Measurements from ENCODE around the gene RAB7A.
"Not testable (repeated sequence)": the region's sequence is repeated elsewhere in the genome, so short reads cannot be mapped to it uniquely, and the experiment has no call there.

RAB7A gene

DNA sequence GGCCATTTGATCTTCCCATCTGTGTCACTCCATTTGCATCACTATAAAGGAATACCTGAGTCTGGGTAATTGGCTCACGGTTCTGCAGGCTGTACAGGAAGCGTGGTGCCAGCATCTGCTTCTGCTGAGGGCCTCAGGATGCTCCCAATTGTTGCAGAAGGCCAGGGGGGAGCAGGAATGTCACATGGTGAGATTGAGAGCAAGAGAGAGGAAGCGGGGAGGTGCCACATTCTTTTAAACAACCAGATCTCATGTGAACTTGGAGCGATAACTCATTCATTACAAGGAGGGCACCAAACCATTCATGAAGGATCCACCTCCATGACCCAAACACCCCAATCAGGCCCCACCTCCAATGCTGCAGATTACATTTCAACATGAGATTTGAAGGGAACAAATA is 13.1 kb upstream of the RAB7A start:
- DNase-seq = no peak

DNA sequence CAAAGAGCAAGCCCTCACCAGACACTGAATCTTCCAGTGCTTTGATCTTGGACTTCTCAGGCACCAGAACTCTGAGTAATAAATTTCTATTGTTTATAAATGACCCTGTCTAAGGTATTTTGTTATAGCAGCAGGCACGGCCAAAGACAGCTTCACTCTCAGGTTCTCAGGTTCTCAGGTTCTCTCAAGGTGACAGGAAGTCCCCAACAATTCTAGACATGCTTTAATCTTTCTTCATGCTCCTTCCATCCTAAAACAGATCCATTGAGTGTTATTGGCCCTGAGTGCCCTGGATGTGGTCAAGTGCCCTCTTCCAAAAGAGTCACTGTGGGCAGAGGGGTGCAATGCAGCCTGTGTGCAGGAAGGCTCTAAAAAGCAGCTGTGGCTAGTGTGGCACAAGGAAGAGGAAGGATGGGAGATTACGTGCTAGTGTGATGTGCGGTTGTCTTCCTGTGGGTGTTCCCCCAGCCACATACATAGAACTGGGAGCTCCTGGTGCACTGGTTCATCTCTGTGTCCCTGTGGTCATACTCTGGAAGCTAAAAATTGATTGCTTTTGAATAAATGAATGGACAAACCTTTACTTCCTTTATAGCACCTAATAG is 11.0 kb upstream of the RAB7A start:
- peak; percentile 14 to 85 for DNase-seq

DNA sequence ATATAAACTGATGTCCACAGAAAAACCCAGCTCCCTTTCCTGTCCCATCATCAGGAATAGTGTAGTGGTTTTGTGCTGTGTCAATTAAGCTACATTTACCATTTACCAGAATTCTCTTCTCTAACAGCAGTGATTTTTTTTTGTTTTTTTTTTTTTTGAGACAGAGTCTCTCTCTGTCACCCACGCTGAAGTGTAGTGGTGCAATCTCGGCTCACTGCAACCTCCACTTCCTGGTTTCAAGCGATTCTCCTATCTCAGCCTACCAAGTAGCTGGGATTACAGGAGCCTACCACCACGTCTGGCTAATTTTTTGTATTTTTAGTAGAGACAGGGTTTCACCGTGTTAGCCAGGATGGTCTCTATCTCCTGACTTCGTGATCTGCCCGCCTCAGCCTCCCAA is 7.1 kb upstream of the RAB7A start:
- DNase-seq = not testable (repeated sequence)

DNA sequence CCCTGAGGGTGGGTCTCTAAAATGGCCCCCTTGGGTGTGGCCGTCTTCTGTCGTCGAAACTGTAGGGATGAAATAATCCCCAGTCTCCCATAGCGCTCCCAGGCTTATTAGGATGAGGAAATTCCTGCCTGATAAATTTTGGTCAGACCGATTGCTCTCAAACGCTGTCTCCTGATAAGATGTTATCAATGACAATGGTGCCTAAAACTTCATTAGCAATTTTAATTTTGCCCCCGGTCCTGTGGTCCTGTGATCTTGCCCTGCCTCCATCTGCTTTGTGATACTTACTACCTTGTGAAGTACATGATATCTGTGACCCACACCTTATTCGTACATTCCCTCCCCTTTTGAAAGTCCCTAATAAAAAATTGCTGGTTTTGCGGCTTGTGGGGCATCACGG is 5.1 kb upstream of the RAB7A start:
- DNase-seq = no peak

DNA sequence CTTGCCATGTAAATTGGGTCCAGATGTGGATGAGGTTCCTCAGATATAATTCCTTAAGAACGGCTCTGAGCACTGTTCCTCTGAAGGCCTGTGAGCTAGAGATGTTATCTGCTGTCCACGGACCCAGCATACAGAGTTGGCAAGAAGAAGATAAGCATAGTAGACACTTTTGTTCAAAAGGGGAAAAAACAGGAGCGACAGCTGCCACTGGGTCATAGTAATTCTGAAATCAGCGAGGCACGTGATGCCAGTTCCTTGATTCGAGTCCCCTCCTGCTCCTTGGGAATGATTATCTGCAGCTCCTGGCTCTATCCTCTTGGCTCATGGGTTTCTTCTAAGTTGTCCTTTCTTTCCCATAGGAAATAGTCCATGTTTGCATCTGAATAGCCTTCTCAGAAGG is 2.5 kb upstream of the RAB7A start:
- no peak for DNase-seq

DNA sequence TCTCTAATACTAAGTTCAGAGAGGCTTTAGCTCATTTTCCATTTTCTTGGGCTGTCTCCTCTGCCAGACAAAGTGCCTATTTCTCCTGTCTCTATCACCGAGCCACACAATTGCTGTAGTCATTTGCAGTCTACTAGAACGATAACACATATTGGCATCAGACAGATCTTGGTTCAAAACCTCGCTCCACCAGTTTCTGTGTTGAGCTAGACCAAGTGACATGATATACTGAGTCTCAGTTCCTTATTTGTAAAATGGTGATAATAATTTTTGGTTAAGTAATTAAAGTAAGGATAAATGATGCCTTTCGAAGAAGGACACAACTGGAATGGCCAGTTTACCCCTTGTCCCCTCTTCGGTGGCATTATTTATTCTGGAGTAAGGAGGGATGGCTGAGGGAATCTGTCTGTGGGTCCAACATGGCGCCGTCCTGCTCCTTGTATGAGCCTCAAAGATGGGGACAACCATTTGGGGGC is 398 bp upstream of the RAB7A start:
- DNase-seq = no peak

DNA sequence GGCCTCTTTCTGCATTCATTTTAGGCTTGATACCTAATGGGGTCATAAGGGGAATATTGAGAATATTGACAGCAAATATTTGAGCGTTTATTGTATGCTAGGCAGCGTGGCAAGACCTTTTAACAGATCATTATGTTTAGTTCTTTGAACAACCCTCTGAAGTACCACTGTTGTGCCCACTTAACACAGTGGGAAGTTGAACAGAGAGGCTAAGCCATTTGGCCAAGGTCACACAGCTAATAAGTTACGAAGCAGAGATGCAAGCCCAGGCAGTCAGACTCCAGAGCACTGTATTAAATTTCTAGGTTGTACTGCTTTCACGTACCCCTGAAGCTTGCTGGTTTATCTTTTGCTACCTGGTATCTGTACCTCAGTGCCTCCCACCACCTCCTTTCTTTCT is 1.1 kb downstream of the RAB7A start:
- no peak for DNase-seq

DNA sequence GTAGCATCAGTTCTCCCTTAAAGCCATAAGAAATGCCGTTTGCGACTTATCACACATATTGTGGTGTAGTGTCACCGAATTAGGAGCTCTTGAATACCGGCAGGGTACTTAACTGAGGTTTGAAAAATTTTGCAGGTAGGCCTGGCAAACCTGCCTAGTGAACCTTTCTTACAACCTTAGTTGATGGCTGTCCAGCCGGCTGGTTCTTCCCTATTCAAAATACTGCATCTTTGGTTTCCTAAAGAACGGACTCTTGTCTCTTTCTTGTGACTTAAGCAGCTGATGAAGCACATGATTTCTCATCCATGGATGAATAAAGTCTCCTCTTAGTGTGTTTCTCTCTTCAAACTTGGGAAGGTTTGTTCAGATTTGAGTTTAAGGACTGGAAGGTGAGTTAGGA is 1.5 kb downstream of the RAB7A start:
- DNase-seq = no peak

DNA sequence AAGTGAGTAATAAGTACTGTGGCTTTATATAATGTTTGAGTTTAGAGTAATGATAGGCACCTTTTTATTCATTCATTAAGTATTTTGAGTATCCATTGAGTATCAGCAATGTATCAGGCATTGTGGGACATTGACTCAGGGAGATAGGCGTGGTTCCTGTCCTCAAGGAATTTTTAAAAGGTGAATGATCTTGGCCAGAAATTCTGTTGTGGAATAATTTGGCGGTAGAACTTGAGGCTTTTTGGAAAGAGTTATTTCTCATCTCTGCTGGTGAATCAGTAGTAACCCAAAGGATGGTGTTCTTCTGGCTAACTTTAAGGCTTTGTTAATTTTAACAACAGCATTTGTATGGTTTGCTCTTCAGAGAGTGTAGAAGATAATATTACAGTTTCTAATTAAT is 2.0 kb downstream of the RAB7A start:
- no peak for DNase-seq

DNA sequence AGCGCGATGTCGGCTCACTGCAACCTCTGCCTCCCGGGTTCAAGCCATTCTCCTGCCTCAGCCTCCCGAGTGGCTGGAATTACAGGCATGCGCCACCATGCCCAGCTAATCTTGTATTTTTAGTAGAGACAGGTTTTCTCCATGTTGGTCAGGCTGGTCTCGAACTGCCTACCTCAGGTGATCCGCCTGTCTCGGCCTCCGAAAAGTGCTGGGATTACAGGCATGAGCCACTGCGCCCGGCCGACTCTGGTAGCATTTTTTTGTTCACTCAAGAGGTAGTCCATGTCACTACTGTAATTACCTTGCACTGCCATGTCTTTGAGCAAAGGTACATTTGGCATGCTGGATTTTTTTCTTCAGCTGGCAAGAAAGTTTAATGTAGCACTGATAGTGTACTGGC is 2.5 kb downstream of the RAB7A start:
- not testable (repeated sequence) for DNase-seq

DNA sequence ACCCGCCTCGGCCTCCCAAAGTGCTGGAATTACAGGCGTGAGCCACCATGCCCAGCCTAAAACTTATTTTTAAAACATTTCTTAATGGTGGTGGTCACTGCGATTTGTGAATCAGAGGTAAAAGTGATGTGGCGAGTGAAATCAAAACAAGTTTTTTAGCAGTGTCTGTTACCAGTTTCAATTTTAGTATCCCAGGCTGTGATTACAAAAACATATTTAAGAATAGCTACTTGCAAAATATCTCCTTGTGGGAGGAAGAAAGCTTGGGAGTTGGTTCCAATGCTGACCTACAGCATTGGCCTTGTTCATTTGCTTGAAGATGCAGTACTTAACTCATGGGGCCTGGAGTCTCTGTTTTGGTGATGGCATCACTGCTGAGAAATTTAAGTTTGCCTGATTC is 4.5 kb downstream of the RAB7A start:
- DNase-seq = no peak

DNA sequence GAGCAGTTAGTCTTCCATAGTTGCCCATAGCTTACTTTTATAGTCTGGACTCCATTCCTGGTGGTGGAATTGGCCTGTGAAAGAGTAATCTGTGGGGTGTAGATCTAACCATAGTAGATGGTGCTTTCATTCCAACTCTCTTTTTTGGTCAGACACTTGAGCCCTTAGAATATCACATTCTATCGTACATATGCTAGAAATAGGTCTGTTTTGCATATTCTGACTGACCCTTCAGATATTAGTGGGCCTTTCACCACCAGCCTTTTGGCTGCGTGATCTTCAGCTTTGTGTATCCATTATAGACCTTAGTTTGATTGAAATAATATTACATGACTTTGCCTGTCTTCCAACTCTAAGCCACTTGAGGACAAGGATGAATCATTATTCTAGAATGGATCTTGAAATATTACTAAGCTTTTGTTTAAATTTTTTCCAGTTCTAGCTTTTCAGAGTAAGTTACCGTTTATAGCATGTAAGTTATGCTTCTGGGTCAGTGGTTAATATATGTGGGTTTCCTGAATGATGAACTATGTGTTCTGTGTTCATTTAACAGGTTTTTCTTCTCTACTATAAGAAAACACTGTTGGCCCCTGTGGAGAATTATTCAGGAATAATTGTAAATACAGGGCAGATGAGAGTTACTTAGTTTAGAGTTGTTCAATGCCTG is 8.7 kb downstream of the RAB7A start:
- no peak for DNase-seq

DNA sequence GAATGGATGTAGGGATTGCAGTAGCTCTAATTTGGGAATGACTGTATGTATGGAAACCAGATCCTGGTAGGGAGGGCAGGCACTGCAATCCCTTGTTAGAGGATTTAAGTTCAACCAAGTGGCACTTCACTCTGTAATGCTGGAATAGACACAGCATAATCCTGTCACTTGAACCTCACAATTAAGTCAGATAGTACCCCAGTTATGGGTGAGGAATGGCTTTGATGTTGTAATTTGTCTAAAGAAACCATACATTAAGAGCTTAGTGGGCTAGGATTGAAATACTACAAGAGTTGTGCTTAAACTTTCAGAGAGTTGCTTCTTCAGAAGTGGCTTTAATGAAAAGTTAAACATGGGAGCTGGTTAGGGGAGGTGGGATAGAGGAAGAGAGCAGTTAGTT is 9.3 kb downstream of the RAB7A start:
- DNase-seq = no peak

DNA sequence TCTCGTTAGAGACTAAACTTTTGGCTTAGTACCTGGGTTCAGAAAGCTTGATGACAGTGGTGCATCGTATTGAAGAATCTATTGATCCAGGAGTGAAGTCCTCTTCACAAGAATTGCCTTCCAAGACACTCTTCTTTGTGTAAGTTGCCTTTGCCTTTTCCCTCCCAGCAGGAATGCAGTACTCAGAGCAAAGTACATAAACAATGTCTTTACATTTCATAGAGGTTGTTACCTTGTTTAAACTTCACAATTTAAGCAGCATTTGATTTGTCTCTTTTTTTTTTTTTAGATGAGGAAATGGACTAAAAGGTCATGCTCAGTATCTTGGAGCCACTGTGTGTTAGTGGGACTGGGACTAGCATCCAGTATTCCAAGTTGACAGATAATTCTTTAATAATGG is 9.9 kb downstream of the RAB7A start:
- no peak for DNase-seq

DNA sequence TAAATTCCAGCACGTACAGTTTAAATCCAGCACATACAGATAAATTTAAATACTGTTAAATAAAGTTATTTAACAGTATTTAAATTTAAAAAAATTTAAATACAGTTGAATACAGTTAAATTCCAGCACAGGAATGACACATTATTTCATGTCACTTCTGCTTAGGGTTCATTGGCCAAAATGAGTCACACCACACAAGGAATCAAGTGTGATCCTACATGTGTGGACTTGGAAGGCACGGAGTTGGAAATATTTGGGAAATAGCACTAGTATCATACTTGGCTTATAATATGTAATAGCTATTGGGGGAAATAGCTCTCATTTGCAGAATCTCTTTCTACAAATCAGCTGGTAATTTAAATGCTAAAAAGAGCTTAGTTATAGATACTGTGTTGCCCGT is 10.6 kb downstream of the RAB7A start:
- DNase-seq = no peak

DNA sequence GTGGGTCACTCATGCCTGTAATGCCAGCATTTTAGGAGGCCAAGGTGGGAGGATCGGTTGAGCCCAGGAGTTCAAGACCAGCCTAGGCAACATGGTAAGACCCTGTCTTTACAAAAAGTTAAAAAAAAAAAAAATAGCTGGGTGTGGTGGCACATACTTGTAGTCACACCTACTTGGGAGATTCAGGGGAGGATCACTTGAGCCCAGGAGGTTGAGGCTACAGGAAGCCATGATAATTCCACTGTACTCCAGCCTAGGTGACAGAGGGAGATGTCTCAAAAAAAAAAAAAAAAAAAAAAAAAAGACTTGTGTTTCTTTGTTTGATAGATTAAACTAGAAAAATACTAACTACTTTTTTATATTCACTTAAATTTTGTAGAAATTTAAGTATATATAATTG is 14.6 kb downstream of the RAB7A start:
- DNase-seq = no peak

DNA sequence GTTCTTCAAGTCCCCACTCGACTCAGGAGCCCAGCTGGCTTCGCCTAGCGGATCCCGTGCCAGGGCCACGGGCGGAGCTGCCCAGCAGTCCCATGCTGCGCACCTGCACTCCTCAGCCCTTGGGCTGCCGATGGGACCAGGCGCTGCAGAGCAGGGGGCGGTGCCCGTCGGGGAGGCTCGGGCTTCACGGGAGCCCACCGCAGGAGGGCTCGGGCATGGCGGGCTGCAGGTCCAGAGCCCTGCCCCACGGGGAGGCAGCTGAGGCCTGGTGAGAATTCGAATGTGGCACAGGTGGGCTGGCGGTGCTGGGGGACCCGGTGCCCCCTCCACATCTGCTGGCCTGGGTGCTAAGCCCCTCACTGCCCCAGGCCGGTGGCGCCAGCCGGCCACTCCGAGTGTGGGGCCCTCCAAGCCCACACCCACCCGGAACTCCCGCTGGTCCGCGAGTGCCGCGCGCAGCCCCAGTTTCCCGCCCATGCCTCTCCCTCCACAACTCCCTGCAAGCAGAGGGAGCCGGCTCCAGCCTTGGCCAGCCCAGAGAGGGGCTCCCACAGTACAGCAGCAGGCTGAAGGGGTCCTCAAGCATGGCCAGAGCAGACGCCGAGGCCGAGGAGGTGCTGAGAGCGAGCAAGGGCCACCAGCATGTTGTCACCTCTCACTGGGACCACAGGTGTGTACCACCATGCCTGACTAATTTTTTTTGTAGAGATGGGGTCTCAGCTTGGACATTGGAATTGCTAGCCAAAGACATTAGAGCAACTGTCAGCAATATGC is 17.0 kb downstream of the RAB7A start:
- DNase-seq = no peak

DNA sequence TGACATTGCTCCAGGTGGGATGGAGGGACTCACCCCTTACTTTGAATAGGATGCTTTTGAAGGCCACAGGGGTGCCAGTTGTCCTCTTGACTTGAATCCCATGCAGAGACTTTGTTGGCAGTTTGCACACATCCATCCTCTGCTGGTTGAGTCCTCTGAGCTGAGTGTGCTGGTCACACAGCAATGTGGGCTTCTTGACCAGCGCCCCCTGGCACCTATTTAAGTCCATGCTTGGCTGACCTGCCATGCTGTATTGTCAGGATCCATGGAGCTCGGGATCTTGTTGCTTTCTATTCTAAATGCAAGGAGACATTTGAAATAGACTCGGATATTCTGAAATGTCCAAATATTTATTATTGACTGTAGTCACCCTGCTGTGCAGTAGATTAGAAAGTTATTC is 19.8 kb downstream of the RAB7A start:
- DNase-seq = no peak

DNA sequence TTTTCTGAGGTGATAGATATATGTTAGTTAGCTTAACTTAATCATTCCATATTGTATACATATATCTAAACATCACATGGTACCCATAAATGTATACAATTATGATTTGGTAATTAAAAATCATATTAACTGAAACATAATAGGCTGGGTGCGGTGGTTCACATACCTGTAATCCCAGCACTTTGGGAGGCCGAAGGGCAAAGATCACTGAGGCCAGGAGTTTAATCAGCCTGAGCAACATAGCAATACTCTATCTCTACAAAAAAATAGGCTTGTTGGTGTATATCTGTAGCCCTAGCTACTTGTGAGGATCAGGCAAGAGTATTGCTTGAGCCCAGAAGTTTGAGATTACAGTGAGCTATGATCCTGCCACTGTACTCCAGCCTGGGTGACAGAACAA is 20.9 kb downstream of the RAB7A start:
- no peak for DNase-seq

DNA sequence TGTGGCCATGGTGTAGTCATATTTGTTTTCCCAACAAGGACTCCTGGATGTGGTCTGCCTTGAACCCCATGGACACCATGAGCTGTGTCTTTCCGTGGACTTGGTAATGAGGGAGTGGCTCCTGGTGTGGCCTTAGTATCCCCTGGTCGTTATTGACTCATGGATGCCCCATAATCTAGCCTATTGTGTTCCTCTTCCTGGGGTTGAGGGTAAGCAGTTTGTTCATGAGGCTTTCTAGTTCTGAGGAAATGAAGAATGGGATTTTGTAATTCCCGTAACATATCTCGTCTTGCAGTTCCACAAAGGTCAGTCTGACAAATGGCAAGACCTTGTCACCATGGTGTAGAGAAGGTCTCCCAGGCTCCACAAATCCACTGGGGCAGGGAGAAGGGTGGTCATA is 22.6 kb downstream of the RAB7A start:
- no peak for DNase-seq

DNA sequence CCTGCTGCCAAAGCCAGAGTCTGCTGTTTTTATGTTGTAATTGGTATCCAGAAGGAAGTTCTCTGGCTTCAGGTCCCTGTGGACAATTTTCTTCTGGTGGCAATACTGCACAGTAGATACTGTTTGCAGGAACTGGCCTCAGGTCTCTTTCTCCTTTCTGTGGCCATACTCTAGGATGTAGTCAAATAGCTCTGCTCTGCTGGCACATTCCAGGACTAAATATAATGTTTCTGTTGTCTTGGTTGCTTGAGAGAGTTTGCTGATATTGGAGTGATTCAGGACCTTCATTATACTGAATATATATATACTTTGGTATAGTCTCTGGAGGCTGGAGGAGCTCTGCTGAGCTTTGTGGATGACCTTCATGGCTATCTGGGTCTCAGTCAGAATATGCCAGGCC is 23.1 kb downstream of the RAB7A start:
- DNase-seq = no peak

DNA sequence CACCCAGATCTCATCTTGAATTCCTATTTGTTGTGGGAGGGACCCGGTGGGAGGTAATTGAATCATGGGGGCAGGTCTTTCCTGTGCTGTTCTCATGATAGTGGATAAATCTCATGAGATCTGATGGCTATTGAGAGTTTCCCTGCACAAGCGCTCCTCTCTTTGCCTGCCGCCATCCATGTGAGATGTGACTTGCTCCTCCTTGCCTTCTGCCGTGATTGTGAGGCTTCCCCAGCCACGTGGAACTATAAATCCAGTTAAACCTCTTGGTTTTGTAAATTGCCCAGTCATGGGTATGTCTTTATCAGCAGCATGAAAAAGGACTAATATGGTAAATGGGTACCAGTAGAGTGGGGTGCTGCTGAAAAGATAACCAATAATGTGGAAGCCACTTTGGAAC is 23.6 kb downstream of the RAB7A start:
- DNase-seq = not testable (repeated sequence)

DNA sequence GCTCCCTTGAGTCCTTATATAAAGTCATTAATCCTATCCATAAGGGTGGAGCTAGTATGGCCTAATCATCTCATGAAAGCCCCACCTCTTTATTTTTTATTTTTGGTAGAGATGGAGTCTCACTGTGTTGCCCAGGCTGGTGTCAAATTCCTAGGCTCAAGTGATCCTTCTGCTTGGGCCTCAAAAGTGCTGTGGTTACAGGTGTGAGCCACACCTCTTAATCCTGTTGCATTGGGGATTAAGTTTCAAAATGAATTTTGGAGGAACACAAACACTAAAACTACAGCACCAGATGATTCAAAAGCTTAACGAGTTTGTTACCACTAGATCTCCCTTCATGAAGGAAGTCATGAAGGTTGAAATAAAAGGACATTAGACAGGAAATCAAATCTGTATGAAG is 27.7 kb downstream of the RAB7A start:
- no peak for DNase-seq

DNA sequence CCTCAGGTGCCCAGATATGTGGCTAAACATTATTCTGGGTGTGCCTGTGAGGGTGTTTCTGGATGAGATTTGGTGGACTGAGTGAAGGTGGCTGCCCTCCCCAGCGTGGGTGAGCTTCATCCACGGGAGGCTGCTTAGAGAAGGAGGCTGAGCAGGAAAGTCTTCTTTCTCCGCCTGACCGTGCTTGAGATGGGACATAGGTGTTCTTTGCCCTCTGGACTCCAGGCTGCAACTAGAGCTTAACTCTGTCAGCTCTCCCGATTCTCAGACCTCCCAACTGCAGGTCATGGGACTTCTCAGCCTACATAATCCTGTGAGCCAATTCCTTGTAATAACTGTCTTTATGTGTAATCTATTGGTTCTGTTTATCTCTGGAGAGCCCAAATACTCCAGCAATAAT is 34.1 kb downstream of the RAB7A start:
- no peak for DNase-seq

Measured in bone marrow (tissue), 2 donors.